ENCODE results near the gene TEN1.

TEN1 gene

DNA sequence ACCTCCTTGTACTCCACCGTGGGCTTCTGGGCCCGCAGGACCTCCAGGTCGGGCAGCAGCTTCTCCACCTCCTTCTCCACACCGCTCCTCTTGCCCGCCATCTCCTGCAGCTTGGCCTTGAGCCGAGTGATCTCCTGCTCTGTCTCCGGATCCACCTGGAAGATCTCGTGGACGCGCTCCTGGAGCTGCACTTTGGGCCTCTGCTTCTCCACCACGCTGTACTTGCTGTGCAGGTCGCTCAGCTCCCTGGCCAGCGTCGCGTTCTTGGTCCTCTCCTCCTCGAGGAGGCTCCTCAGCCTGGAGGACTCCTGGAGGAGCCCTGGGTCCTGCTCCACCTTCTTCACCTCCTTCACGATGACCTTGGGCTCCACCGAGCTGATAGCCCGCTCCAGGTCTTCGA, 30.4 kb downstream of the TEN1 start:
- Histone ChIP-seq H3K27me3 (ENCODE audit: control insufficient read depth, insufficient read depth, low read length) (no peaks in the 10 kb centered on the region), H3K9me3 (ENCODE audit: control insufficient read depth, insufficient read depth, low read length) (no peaks in the 10 kb centered on the region), H3K4me1 (ENCODE audit: control insufficient read depth, insufficient read depth, low read length) (no peaks in the 10 kb centered on the region), H3K9ac (ENCODE audit: low read depth, low read length) (no peak overlapping the region), H3K4me3 (ENCODE audit: low read depth, low read length) (no peak overlapping the region), H3K36me3 (ENCODE audit: control insufficient read depth, insufficient read depth, low read length) (no peaks in the 10 kb centered on the region)

DNA sequence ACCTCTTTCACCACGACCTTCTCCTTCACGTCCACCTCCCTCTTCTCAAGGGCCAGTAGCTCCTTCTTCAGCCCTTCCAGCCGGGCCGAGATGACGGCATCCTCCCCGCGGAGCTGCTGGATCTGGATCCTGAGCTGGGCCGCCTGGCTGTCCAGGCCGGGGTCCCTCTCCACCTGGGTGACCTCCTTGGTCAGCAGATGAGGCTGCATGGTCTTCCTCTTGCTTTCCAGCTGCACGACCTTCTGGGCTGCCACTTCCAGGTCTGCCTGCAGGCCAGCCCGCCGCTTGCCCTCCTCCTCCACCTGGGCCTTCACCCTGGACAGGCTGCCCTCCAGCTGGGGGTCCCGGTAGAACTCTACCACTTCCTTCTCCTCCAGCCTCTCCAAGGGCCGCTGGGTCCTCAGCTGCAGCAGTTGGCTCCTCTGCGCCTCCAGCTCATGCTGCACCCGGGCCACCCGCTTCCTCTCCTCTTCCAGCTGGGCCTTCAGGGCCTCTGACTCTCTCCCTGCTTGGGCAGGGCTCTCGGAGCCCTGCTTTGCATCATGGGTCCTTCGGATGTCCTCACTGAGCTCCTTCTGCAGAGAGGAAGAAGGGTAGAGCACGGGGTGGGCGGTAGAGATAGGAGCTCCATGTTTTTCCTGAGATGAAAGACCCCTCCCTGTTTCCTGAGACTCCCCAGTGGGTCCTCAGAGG, 31.1 kb downstream of the TEN1 start:
- no peak overlapping the region for H3K9ac ChIP-seq (ENCODE audit: low read depth, low read length)

DNA sequence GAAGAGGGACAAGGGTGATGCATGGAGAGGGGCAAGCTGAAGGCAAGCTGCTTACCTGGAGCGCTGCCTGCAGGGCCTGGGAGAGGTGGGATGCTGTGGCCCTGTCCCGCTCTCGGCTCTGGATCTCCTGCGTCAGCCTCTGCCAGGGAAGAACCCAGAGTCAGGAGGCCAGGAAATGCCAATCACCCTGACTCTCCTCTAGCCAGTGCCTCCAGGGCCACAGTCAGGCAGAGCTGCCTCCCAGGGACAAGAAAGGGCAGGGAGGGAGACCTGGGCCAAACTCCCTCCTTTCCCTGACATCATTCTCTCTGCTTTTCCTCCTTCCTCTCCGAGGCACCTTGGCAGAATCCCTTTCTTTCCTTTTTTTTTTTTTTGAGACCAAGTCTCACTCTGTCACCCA, 32.9 kb downstream of the TEN1 start:
- H3K4me3 ChIP-seq (ENCODE audit: low read depth, low read length), result no peak overlapping the region
- no peak overlapping the region for H3K9ac ChIP-seq (ENCODE audit: low read depth, low read length)
- no peaks in the 10 kb centered on the region for H3K27me3 ChIP-seq (ENCODE audit: control insufficient read depth, insufficient read depth, low read length)
- H3K36me3 ChIP-seq (ENCODE audit: control insufficient read depth, insufficient read depth, low read length), result no peaks in the 10 kb centered on the region
- H3K9me3 ChIP-seq (ENCODE audit: control insufficient read depth, insufficient read depth, low read length), result no peaks in the 10 kb centered on the region
- no peaks in the 10 kb centered on the region for H3K4me1 ChIP-seq (ENCODE audit: control insufficient read depth, insufficient read depth, low read length)

More for the DNA sequence above, 31.1 kb downstream of the TEN1 start:
- Histone ChIP-seq H3K4me3 (ENCODE audit: low read depth, low read length) (no peak overlapping the region), H3K9me3 (ENCODE audit: control insufficient read depth, insufficient read depth, low read length) (no peaks in the 10 kb centered on the region), H3K36me3 (ENCODE audit: control insufficient read depth, insufficient read depth, low read length) (no peaks in the 10 kb centered on the region), H3K27me3 (ENCODE audit: control insufficient read depth, insufficient read depth, low read length) (no peaks in the 10 kb centered on the region), H3K4me1 (ENCODE audit: control insufficient read depth, insufficient read depth, low read length) (no peaks in the 10 kb centered on the region)

DNA sequence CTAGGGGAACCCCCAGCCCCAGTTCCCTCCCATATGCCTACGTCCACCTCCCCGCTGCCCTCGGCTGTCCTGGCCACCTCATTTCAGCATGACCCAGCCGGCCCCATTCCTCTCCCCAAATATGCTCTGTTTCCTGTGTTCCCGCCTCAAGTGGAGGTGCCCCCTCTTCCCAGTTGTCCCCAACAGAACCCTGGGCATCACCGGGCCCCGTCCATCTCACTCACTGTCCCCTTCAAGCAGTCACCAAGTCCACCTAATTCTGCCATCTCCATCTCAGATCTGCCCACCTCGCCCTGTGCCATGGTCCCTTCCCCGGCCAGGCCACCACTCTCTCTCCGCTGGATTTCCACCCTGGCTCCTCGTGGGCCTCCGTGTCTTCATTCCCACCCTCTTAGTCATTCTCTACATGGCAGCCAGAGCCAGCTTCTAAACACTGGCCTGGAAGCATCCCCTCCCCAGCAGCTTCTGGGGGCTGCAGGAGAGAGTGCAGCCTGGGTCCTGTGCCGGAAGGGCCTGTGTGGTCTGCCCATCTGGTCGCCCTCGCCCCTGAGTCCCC, 34.4 kb downstream of the TEN1 start:
- Histone ChIP-seq H3K36me3 (ENCODE audit: control insufficient read depth, insufficient read depth, low read length) (no peaks in the 10 kb centered on the region), H3K27me3 (ENCODE audit: control insufficient read depth, insufficient read depth, low read length) (no peaks in the 10 kb centered on the region), H3K9ac (ENCODE audit: low read depth, low read length) (peak overlapping the region; percentile 9), H3K9me3 (ENCODE audit: control insufficient read depth, insufficient read depth, low read length) (no peaks in the 10 kb centered on the region), H3K4me3 (ENCODE audit: low read depth, low read length) (no peak overlapping the region), H3K4me1 (ENCODE audit: control insufficient read depth, insufficient read depth, low read length) (no peaks in the 10 kb centered on the region)

DNA sequence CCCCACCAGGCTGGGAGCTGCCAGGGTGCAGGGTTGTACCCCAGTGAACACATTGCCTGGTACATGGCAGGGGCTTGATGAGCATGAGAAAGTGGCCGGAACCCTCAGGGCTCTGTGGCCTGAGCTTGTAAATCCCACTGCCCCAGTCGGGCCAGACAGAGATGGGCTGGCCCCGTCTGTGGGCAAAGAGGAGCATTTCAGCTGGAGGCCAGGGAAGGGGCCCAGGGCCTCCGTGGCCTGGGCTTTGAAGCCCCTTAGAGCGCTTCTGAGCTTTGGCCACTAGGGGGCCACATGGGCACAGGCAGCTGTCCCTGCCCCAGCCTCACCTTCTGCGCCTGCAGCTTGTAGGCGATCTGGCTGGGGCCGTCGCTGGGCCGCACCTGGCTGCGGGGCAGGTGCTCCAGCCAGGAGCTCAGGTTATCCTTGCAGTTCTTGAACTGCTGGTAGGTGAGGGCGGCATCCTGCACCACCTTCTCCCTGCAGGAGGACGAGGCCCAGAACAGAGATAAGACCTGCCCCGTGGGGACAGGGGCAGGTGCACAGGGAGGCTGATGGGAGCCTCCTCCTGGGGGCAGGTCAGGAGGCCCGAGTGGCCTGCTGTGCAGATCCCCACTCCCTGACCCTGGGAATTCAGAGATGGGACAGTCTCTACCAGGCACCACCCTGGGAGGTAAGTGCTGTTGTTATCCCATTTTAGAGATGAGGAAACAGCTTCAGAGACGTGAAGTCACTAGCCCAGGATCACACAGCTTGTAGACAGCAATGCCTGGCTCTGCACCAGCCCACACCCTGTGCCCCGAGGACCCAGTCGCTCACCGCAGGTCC, 35.3 kb downstream of the TEN1 start:
- Histone ChIP-seq H3K9me3 (ENCODE audit: control insufficient read depth, insufficient read depth, low read length) (no peaks in the 10 kb centered on the region), H3K27me3 (ENCODE audit: control insufficient read depth, insufficient read depth, low read length) (no peaks in the 10 kb centered on the region), H3K9ac (ENCODE audit: low read depth, low read length) (peak overlapping the region; percentile 9), H3K36me3 (ENCODE audit: control insufficient read depth, insufficient read depth, low read length) (no peaks in the 10 kb centered on the region), H3K4me3 (ENCODE audit: low read depth, low read length) (no peak overlapping the region), H3K4me1 (ENCODE audit: control insufficient read depth, insufficient read depth, low read length) (no peaks in the 10 kb centered on the region)

DNA sequence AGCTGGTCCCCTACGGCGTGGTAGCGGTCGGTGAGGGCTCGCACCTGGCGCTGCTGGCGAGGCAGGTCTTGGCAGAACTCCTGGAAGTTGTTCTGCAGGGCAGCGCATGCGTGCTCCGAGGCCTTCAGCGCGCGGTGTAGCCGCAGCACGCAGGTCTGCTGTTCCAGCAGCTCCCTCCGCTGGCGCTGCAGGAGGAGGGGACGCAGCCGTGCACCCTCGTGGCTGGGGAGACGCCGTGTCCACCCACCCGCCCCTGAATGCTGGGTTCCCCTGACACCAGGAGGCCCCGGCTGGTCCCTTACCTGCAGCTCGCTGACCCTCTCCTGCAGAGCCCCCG, 35.9 kb downstream of the TEN1 start:
- H3K4me1 ChIP-seq (ENCODE audit: control insufficient read depth, insufficient read depth, low read length), result no peaks in the 10 kb centered on the region
- H3K4me3 ChIP-seq (ENCODE audit: low read depth, low read length), result no peak overlapping the region
- no peaks in the 10 kb centered on the region for H3K27me3 ChIP-seq (ENCODE audit: control insufficient read depth, insufficient read depth, low read length)
- no peaks in the 10 kb centered on the region for H3K36me3 ChIP-seq (ENCODE audit: control insufficient read depth, insufficient read depth, low read length)
- no peak overlapping the region for H3K9ac ChIP-seq (ENCODE audit: low read depth, low read length)
- no peaks in the 10 kb centered on the region for H3K9me3 ChIP-seq (ENCODE audit: control insufficient read depth, insufficient read depth, low read length)

DNA sequence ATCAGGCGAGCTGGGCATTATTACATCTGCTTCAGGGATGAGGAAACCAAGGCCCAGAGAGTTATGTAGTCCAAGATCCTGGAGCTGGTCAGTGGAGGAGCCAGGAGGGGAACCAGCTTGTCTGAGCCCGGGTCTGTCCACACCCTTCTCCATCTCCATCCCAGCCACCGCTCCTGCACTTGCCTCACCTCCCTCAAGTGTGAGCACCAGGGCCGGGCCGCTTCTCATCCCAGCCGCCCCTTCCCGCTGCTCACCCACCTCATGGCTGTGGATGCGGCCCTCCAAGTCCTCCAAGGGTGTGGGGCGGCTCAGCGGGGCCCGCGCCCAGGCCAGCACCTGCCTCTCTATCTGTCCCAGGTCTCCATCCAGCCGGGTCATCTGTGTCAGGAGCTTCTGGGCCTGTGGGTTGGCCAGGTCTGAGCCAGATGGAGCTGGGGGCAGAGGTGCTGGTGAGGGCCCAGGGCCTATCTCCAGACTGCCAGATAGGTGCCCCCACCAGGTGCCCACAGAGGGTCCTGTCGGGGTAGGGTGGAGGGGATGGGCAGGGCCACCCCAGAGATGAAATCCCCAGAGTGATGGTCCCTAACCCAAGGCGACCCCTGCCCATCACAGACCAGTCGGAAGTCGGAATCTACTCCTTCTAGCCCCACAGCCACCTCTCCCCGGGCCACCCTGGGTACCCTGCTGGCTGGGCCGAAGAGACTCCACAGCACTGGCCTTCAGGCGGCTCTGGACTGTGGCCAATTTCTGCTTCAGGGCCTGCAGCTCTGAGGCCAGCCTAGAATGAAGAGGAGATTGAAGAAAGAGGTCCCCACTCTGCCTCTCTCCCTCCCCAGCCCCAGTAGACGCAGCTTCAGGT, 38.7 kb downstream of the TEN1 start:
- H3K9ac ChIP-seq (ENCODE audit: low read depth, low read length), result no peak overlapping the region
- H3K27me3 ChIP-seq (ENCODE audit: control insufficient read depth, insufficient read depth, low read length), result no peaks in the 10 kb centered on the region
- no peaks in the 10 kb centered on the region for H3K4me1 ChIP-seq (ENCODE audit: control insufficient read depth, insufficient read depth, low read length)
- H3K9me3 ChIP-seq (ENCODE audit: control insufficient read depth, insufficient read depth, low read length), result no peaks in the 10 kb centered on the region
- H3K36me3 ChIP-seq (ENCODE audit: control insufficient read depth, insufficient read depth, low read length), result no peaks in the 10 kb centered on the region
- no peak overlapping the region for H3K4me3 ChIP-seq (ENCODE audit: low read depth, low read length)

DNA sequence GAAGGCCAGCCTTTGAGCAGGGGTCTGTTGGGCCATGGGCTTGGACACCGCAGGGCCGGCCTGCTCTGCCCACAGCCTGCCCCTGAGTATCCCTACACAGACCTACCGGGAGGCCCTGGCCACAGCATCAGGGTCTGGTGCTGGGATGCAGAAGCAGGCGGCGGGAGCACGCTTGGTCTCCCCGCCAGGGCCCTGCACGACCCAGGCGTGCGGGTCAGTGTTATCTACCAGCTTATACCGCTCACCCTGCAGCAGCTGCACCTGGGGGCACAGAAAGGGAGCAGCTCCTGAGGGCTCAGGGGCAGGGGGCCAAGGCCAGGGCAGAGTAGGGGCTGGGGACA, 39.3 kb downstream of the TEN1 start:
- no peak overlapping the region for H3K4me3 ChIP-seq (ENCODE audit: low read depth, low read length)
- H3K27me3 ChIP-seq (ENCODE audit: control insufficient read depth, insufficient read depth, low read length), result no peaks in the 10 kb centered on the region
- H3K36me3 ChIP-seq (ENCODE audit: control insufficient read depth, insufficient read depth, low read length), result no peaks in the 10 kb centered on the region
- no peak overlapping the region for H3K9ac ChIP-seq (ENCODE audit: low read depth, low read length)
- no peaks in the 10 kb centered on the region for H3K4me1 ChIP-seq (ENCODE audit: control insufficient read depth, insufficient read depth, low read length)
- no peaks in the 10 kb centered on the region for H3K9me3 ChIP-seq (ENCODE audit: control insufficient read depth, insufficient read depth, low read length)

DNA sequence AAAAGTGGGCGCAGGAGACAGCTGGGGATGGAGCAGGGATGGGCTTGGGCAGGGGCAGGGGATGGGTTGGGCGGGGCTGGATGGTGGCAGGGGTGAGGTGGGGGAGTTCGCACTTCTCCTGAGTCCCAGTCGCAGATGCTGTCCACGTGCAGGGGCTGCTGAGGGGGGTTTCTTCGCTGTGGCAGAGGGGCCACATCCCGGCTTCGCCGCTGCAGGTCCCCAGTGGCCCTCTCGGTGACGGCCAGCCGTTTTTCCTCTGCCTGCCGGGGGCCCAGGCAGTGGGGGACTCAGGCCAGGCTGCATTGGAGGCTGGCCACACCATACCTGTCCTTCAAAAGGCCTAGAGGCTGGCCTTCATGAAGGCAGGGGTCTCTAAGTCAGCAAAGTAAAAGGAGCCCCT, 39.8 kb downstream of the TEN1 start:
- no peaks in the 10 kb centered on the region for H3K36me3 ChIP-seq (ENCODE audit: control insufficient read depth, insufficient read depth, low read length)
- no peak overlapping the region for H3K4me3 ChIP-seq (ENCODE audit: low read depth, low read length)
- no peaks in the 10 kb centered on the region for H3K9me3 ChIP-seq (ENCODE audit: control insufficient read depth, insufficient read depth, low read length)
- no peaks in the 10 kb centered on the region for H3K4me1 ChIP-seq (ENCODE audit: control insufficient read depth, insufficient read depth, low read length)
- H3K27me3 ChIP-seq (ENCODE audit: control insufficient read depth, insufficient read depth, low read length), result no peaks in the 10 kb centered on the region
- H3K9ac ChIP-seq (ENCODE audit: low read depth, low read length), result no peak overlapping the region

DNA sequence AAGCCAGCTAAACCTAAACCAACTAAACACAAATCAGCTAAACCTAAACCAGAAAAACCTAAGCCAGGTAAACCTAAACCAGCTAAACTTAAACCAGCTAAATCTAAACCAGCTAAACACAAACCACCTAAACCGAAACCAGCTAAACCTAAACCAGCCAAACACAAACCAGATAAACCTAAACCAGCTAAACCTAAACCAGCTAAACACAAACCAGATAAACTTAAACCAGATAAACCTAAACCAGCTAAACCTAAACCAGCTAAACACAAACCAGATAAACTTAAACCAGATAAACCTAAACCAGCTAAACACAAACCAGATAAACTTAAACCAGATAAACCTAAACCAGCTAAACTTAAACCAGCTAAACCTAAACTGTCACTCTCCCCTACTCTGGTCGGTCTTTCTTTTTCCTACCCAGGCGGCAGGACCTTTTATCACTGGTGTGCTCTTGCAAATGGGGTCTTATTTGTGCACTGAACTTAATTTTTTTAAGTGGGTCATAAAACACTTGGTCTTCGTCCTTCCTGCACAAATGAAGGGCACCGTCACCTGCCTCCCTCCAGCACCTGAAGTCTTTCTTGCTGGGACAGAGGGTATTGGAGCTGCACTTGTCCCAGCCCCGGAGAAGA, 40.9 kb downstream of the TEN1 start:
- no peak overlapping the region for H3K4me3 ChIP-seq (ENCODE audit: low read depth, low read length)
- no peaks in the 10 kb centered on the region for H3K27me3 ChIP-seq (ENCODE audit: control insufficient read depth, insufficient read depth, low read length)
- H3K9me3 ChIP-seq (ENCODE audit: control insufficient read depth, insufficient read depth, low read length), result no peaks in the 10 kb centered on the region
- no peaks in the 10 kb centered on the region for H3K4me1 ChIP-seq (ENCODE audit: control insufficient read depth, insufficient read depth, low read length)
- no peaks in the 10 kb centered on the region for H3K36me3 ChIP-seq (ENCODE audit: control insufficient read depth, insufficient read depth, low read length)
- no peak overlapping the region for H3K9ac ChIP-seq (ENCODE audit: low read depth, low read length)

DNA sequence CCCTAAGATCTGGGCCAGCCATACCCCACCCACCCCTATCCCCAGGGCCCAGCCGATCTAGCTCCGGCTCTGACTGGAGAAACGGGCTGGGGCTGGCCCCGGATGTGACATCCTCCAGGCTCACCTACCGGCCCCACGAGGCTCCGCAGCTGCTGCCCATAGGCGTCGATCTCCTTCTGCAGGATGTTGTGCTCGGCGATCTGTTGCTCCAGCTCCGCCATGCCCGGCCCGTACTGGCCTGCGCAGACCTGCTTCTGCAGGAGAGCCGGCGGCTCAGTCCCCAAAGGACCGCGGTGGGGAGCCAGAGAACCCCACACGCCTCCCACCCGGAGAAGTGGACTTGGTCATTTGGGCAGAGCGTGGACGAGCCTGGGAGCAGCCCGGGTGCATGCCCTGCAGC, 43.2 kb downstream of the TEN1 start:
- no peak overlapping the region for H3K4me3 ChIP-seq (ENCODE audit: low read depth, low read length)
- no peaks in the 10 kb centered on the region for H3K27me3 ChIP-seq (ENCODE audit: control insufficient read depth, insufficient read depth, low read length)
- no peak overlapping the region for H3K9ac ChIP-seq (ENCODE audit: low read depth, low read length)
- no peaks in the 10 kb centered on the region for H3K9me3 ChIP-seq (ENCODE audit: control insufficient read depth, insufficient read depth, low read length)
- H3K36me3 ChIP-seq (ENCODE audit: control insufficient read depth, insufficient read depth, low read length), result no peaks in the 10 kb centered on the region
- H3K4me1 ChIP-seq (ENCODE audit: control insufficient read depth, insufficient read depth, low read length), result no peaks in the 10 kb centered on the region

Measured in iPS-15b (cell line).